GM08714 (cell line): ENCODE data around the gene PTK6.
"Not testable (repeated sequence)": the region's sequence is repeated elsewhere in the genome, so short reads cannot be mapped to it uniquely, and the experiment has no call there.

ENCODE experiments used
- H3K4me3 ChIP-seq: fragments of 200-500 bp; sonication (Bioruptor generic); 2 replicates; pipeline ENCODE4 v1.5.1; 2014; ENCODE audit warnings: mild to moderate bottlenecking, low read length, inconsistent platforms
- ZNF274 ChIP-seq: IDR thresholded peaks from 2 replicates; pipeline ENCODE4 v1.6.1; 2012; ENCODE audit warnings: mild to moderate bottlenecking, low read depth, low read length

Gene PTK6

GRCh38 chr20:63565021-63565698 is 28.0 kb upstream of the PTK6 start:
- TF ChIP-seq ZNF274, result no peak

GRCh38 chr20:63564036-63564810 is 27.0 kb upstream of the PTK6 start:
- TF ChIP-seq ZNF274, result no peak
- H3K4me3 ChIP-seq, result no peak overlapping the region

More at GRCh38 chr20:63565021-63565698, 28.0 kb upstream of the PTK6 start:
- H3K4me3 ChIP-seq, result no peak overlapping the region

GRCh38 chr20:63563225-63563935 is 26.2 kb upstream of the PTK6 start:
- no peak overlapping the region for H3K4me3 ChIP-seq

GRCh38 chr20:63562461-63563224 is 25.5 kb upstream of the PTK6 start:
- H3K4me3 ChIP-seq, result no peak overlapping the region
- TF ChIP-seq ZNF274, result no peak

More at GRCh38 chr20:63563225-63563935, 26.2 kb upstream of the PTK6 start:
- no peak for TF ChIP-seq ZNF274

GRCh38 chr20:63561624-63562396 is 24.6 kb upstream of the PTK6 start:
- H3K4me3 ChIP-seq, result no peak overlapping the region
- TF ChIP-seq ZNF274, result no peak

- no peak for TF ChIP-seq ZNF274
- no peak overlapping the region for H3K4me3 ChIP-seq
These were observed 23.9 kb upstream of the PTK6 start for GRCh38 chr20:63560856-63561609.

- no peak for TF ChIP-seq ZNF274
These were observed 23.2 kb upstream of the PTK6 start for GRCh38 chr20:63560333-63560805.

GRCh38 chr20:63559485-63560332 is 22.5 kb upstream of the PTK6 start:
- not testable (repeated sequence) for H3K4me3 ChIP-seq

More at GRCh38 chr20:63560333-63560805, 23.2 kb upstream of the PTK6 start:
- no peak overlapping the region for H3K4me3 ChIP-seq

- no peak for TF ChIP-seq ZNF274
These were observed 21.8 kb upstream of the PTK6 start for GRCh38 chr20:63558804-63559484.

GRCh38 chr20:63557481-63557891 is 20.3 kb upstream of the PTK6 start:
- no peak for TF ChIP-seq ZNF274

More at GRCh38 chr20:63558804-63559484, 21.8 kb upstream of the PTK6 start:
- H3K4me3 ChIP-seq, result no peak overlapping the region

GRCh38 chr20:63556873-63557478 is 19.8 kb upstream of the PTK6 start:
- no peak overlapping the region for H3K4me3 ChIP-seq
- no peak for TF ChIP-seq ZNF274

More at GRCh38 chr20:63557481-63557891, 20.3 kb upstream of the PTK6 start:
- H3K4me3 ChIP-seq, result no peak overlapping the region
